Body of pancreas (tissue), 4 donors: ENCODE measurements around the gene ERMP1.

ENCODE experiments used
- CTCF ChIP-seq, 7 experiments: fragments of 450-650 bp in 4 of 7; fragments of 200-600 bp in 3 of 7; sonication (generic) in 3 of 7; IDR thresholded peaks; one replicate each; pipeline ENCODE4 v1.5.1; 2016 to 2019; ENCODE audit warnings: antibody characterized with exemption in 7 of 7
- POLR2A ChIP-seq, 3 donors: fragments of 450-650 bp; IDR thresholded peaks; one replicate each; pipeline ENCODE4 v1.6.1; 2016; ENCODE audit warnings: antibody characterized with exemption in 3 of 3, mild to moderate bottlenecking in 2 of 3

GRCh38 chr9:5817862-5818261, 15.1 kb downstream of the ERMP1 start:
- TF ChIP-seq POLR2A (IDR thresholded peaks at IDR 0.05) (no peak), CTCF (IDR thresholded peaks at IDR 0.05) (no peak)
